Ascending aorta (tissue), 2 donors: ENCODE measurements around the gene CDK5R1. TPM values are rescaled to one million over a fixed set of nuclear protein-coding genes. Genes with fewer than 3 reads are reported as not detected.

ENCODE experiments used
- DNase-seq, 2 donors: peaks; one replicate each; pipeline ENCODE4 v3.0.0-alpha.2; 2019; ENCODE audit warnings: low spot score in 2 of 2
- H3K27ac ChIP-seq, 2 donors: fragments of 200-600 bp; sonication (generic); one replicate each; pipeline ENCODE4 v1.5.1; 2016 to 2017; ENCODE audit warnings: mild to moderate bottlenecking in 1 of 2
- H3K27me3 ChIP-seq: fragments of 200-600 bp; sonication (generic); one replicate; pipeline ENCODE4 v1.5.1; 2017
- H3K36me3 ChIP-seq, 2 donors: fragments of 200-600 bp; sonication (generic); one replicate each; pipeline ENCODE4 v1.5.1; 2016
- H3K4me1 ChIP-seq, 2 donors: fragments of 200-600 bp; sonication (generic); one replicate each; pipeline ENCODE4 v1.5.1; 2016 to 2017; ENCODE audit warnings: mild to moderate bottlenecking in 1 of 2
- H3K4me3 ChIP-seq, 2 donors: fragments of 200-600 bp; sonication (generic); one replicate each; pipeline ENCODE4 v1.5.1; 2016 to 2017; ENCODE audit warnings: mild to moderate bottlenecking in 1 of 2
- H3K9me3 ChIP-seq, 2 donors: fragments of 200-600 bp; sonication (generic); one replicate each; pipeline ENCODE4 v1.5.1; 2016
- CTCF ChIP-seq, 3 experiments: fragments of 200-600 bp in 2 of 3; fragments of 450-650 bp in 1 of 3; sonication (generic) in 2 of 3; IDR thresholded peaks; one replicate each; pipeline ENCODE4 v1.5.1; 2016 to 2019; ENCODE audit warnings: antibody characterized with exemption in 3 of 3, mild to moderate bottlenecking in 1 of 3, moderate library complexity in 1 of 3
- intact Hi-C: fragments of 100-400 bp; cut with DNase I; formaldehyde crosslinking; loops from one replicate; pipeline ENCODE4 v1.15.1; 2023
- total RNA-seq: library from RNA; depleted of rRNA; stranded (reverse); fragments of >200 nt; gene quantifications from one replicate; pipeline ENCODE4 v1.1.0, GENCODE V29; 2016

The CDK5R1 gene
- total RNA-seq, 1 donor from 2014 or later, result not detected

- no peak overlapping the region for H3K27ac ChIP-seq
- DNase-seq, result no peak
- intact Hi-C loops, result no loop called here
- no peaks in the 10 kb centered on the region for H3K9me3 ChIP-seq
- no peaks in the 10 kb centered on the region for H3K36me3 ChIP-seq
- no peaks in the 10 kb centered on the region for H3K27me3 ChIP-seq
- no peak overlapping the region for H3K4me3 ChIP-seq
- TF ChIP-seq CTCF (IDR thresholded peaks at IDR 0.05), result no peak
- H3K4me1 ChIP-seq, result peaks cover 0 to 6% of the 10 kb centered on the region in 2 donors
These were observed 27.8 kb downstream of the CDK5R1 start for GRCh38 chr17:32514606-32515005.

GRCh38 chr17:32515677-32516383 lies 29.0 kb downstream of the CDK5R1 start:
- intact Hi-C loops, result no loop called here

GRCh38 chr17:32516450-32516849 lies 29.7 kb downstream of the CDK5R1 start:
- TF ChIP-seq CTCF (IDR thresholded peaks at IDR 0.05), result no peak
- DNase-seq, result no peak
- Histone ChIP-seq H3K4me1 (peaks cover 0 to 15% of the 10 kb centered on the region in 2 donors), H3K27ac (peak overlapping the region in 1 of 2 donors; percentile 3), H3K9me3 (no peaks in the 10 kb centered on the region), H3K27me3 (no peaks in the 10 kb centered on the region), H3K36me3 (no peaks in the 10 kb centered on the region), H3K4me3 (no peak overlapping the region)
- intact Hi-C loops, result no loop called here

More at GRCh38 chr17:32515677-32516383, 29.0 kb downstream of the CDK5R1 start:
- no peak for TF ChIP-seq CTCF (IDR thresholded peaks at IDR 0.05)
- no peaks in the 10 kb centered on the region for H3K27me3 ChIP-seq
- DNase-seq, result no peak
- H3K27ac ChIP-seq, result peak overlapping the region in 1 of 2 donors; percentile 3
- no peak overlapping the region for H3K4me3 ChIP-seq
- peaks cover 0 to 15% of the 10 kb centered on the region in 2 donors for H3K4me1 ChIP-seq
- H3K9me3 ChIP-seq, result no peaks in the 10 kb centered on the region
- H3K36me3 ChIP-seq, result no peaks in the 10 kb centered on the region

DNA sequence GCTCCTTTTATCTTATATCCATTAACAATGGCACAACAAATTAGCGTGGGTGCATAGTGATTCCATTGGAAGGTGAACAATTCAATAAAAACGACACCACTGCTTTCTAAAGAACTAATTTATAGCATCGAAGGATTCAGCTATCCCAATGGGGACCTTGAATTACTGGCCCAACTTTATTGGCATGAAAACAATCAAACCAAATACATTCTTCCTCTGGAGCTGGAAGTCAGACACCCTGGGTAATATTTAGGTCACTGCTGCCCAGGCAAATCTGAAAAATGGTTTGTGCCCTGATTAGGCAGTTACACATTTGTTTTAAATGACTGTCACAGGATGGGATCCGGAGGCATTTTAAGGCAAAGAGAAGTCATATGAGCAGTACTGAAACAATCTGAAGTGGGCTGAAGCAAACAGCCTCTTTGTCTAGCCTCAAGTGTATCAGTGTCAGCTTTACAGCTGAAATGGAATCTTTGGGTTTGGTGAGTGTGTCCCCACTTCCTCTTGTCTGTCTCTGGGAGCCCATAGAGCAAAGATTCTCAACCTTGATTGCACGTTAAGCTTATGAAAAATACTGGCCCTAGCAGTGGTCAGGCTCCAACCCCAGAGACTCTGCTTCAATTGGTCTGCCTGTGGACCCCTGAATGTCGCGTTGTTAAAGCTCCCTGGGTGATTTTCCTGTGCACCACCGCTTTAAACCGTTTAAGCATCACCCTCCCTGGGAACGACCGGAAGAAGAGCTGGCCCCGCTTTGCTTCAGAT lies 30.3 kb downstream of the CDK5R1 start:
- no peak for TF ChIP-seq CTCF (IDR thresholded peaks at IDR 0.05)
- H3K27me3 ChIP-seq, result no peaks in the 10 kb centered on the region
- no peak for DNase-seq

GRCh38 chr17:32517982-32518381 lies 31.2 kb downstream of the CDK5R1 start:
- Histone ChIP-seq H3K4me1 (peaks cover 0 to 15% of the 10 kb centered on the region in 2 donors), H3K27ac (no peak overlapping the region), H3K4me3 (no peak overlapping the region), H3K9me3 (no peaks in the 10 kb centered on the region), H3K27me3 (no peaks in the 10 kb centered on the region), H3K36me3 (no peaks in the 10 kb centered on the region)
- TF ChIP-seq CTCF (IDR thresholded peaks at IDR 0.05), result no peak
- no peak for DNase-seq
- intact Hi-C loops, result no loop called here

More for the DNA sequence above, 30.3 kb downstream of the CDK5R1 start:
- Histone ChIP-seq H3K4me3 (no peak overlapping the region), H3K36me3 (no peaks in the 10 kb centered on the region), H3K4me1 (peaks cover 0 to 15% of the 10 kb centered on the region in 2 donors), H3K9me3 (no peaks in the 10 kb centered on the region), H3K27ac (no peak overlapping the region)
- intact Hi-C loops, result no loop called here
